Measurements from ENCODE around the gene SYCP3.

DNA sequence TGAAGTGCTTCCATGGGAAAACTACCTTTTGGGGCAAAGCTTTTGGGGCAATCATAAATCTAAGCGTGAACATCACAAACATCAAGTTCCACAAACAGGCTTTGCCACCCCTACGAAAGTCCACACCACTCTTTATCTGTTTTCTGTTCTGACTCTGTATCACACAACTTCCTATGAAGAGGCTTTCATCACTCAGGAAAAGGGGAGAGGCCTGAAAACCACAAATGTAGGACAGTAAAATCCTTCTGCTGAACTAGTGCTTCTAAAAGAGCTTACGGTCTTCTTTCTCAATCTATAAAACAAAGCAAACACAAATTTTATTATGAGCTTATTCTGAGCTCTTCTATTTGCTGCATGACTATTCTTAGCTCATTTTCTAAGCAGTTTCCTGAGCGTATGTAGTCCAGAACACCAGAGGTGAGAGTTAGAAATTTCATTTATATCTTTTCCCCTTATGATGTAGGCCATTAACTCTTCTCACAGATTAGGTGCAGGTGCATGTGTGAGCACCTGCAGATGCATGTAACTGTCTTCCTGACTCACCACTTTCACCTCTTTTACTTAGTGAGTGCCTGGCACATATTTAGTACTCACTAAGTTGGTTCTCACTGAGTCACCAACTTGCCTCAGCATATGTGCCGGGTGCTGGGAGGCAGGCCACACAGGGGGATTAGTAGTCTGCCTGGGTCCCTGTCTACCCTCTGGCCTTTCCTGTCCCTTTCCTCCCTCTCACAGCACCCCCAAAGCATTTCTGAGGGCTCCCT, 32.9 kb upstream of the SYCP3 start:
- no peak for TF ChIP-seq POLR2A (IDR thresholded peaks at IDR 0.05)
- TF ChIP-seq, protein P1, sequence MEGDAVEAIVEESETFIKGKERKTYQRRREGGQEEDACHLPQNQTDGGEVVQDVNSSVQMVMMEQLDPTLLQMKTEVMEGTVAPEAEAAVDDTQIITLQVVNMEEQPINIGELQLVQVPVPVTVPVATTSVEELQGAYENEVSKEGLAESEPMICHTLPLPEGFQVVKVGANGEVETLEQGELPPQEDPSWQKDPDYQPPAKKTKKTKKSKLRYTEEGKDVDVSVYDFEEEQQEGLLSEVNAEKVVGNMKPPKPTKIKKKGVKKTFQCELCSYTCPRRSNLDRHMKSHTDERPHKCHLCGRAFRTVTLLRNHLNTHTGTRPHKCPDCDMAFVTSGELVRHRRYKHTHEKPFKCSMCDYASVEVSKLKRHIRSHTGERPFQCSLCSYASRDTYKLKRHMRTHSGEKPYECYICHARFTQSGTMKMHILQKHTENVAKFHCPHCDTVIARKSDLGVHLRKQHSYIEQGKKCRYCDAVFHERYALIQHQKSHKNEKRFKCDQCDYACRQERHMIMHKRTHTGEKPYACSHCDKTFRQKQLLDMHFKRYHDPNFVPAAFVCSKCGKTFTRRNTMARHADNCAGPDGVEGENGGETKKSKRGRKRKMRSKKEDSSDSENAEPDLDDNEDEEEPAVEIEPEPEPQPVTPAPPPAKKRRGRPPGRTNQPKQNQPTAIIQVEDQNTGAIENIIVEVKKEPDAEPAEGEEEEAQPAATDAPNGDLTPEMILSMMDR (IDR thresholded peaks at IDR 0.05) = no peak
